ENCODE data around the gene XRCC2. TPM values are rescaled to one million over a fixed set of nuclear protein-coding genes. Genes with fewer than 3 reads are reported as not detected.
"Not testable (repeated sequence)": the region's sequence is repeated elsewhere in the genome, so short reads cannot be mapped to it uniquely, and the experiment has no call there.

Gene XRCC2
- total RNA-seq (2014; rRNA removed; shearing (Covaris generic)): 9.4 and 12.3 TPM in 2 replicates
- polyA plus RNA-seq (2014; cell fraction: nucleus; rRNA removed): 30.9 and 35.9 TPM in 2 replicates

DNA sequence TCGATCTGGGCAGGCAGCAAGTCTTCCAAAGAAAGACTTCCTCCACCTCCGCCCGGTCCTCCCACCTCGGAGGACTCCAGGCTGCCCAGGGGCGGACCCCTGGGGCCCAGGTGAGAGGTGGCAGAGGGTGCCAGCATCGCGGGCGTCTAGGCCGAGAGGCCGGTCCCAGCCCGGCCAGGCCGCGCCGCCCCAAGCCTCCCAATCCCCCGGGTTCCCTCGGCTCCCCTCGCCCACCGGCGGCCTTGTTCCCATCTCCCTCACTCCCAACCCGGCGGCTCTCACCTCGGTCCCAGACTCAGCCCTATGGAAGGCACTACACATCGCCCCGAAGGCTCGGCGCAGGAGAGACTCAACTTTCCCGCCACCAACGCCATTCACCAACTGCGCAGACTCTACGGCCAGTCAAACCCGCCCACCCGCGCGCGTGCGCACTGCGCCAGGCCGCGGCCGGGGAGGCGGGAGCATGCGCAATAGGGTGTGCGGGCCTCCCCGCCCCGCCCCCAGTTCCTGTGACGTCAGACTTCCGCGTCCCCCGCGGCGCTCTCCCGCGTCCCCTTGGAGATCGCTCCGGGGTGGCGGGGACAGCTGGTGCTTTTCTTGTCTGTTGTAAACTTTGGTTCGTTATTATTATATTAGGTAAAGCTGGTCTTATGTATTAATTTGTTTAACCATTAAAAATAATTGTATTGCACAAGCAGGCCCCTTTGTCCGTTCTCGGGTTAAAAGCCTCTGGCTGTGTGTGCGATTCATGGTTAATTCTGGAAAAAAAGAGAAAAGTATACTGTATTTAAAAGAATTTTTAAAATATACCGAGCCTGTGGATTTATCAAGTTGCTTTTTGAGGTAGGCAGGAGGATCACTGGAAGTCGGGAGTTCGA, at the start of gene XRCC2:
TSS of gene XRCC2 (minus strand) at position 383 of the 878 bp plus-strand sequence. CDS start at position 321, 62 bp downstream.
- DNase-seq (ENCODE audit: extremely low read depth, low read depth): peak; percentile 92

DNA sequence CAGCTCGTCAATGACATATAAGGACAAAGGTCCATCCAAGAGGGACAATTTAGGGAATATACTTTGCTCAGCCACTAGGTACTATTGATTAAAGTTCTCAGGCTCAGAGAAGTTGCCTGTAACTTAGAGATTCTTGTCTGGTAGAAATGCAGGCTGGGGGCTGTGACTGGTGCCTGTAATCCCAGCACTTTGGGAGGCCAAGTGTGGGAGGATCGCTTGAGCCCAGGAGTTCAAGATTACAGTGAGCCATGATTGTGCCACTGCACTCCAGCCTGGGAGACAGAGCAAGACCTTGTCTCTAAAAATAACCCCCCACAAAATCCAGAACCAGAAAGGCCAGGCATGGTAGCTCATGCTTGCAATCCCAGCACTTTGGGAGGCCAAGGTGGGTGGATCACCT, 47.4 kb upstream of the XRCC2 start:
- DNase-seq (ENCODE audit: extremely low read depth, low read depth): no peak

DNA sequence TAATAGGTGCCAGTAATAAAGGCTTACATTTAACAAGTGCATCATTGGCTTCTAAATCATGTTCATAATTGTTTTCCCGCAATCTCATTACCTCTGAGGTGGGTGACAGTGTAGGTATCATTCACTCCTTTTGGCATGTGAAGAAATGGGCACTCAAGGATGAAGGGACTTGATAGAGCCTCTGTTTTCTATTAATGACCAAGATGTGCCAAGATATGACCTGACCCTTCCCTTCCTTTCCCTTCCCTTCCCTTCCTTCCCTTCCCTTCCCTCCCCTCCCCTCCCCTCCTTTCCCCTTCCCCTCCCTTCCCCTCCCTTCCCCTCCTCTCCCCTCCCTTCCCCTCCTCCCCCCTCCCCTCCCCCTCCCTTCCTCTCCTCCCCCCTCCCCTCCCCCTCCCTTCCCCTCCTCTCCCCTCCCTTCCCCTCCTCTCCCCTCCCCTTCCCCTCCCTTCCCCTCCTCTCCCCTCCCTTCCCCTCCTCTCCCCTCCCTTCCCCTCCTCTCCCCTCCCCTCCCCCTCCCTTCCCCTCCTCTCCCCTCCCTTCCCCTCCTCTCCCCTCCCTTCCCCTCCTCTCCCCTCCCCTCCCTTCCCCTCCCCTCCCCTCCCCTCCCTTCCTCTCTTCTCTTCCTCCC, 36.6 kb upstream of the XRCC2 start:
- DNase-seq (ENCODE audit: extremely low read depth, low read depth): not testable (repeated sequence)

DNA sequence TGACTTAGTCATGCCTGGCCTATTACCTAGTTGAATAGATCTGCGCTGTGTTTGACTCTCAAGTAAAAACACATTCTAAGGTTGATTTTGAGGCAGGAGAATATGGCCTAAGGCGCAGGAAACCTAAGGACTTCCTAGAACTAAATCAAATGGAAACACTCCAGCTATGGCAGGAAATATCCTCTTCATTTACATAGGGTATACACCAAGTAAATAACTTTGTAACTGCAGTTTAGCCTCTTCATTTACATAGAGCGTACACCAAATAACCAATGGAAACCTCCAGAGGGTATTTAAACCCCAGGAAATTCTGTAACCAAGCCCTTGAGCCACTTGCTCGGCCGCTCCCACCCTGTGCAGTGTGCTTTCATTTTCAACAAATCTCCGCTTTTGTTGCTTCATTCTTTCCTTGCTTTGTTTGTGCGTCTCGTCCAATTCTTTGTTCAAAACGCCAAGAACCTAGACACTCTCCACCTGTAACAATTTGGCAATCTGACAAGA, 35.6 kb upstream of the XRCC2 start:
- DNase-seq (ENCODE audit: extremely low read depth, low read depth): no peak

DNA sequence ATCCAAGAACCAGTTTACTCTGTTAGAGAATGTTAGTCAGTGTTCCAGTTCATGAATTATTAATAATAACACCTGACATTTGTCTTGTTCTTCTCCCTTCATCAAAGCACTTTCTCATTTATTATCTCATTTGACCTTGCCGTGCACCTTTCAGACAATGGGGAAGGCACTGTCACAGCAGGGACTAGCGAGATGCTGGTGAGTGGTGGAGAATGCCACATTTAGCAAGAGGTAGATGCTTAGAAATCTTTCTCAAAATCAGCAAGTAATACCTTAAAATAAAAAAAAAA, 34.2 kb upstream of the XRCC2 start:
- DNase-seq (ENCODE audit: extremely low read depth, low read depth): no peak

DNA sequence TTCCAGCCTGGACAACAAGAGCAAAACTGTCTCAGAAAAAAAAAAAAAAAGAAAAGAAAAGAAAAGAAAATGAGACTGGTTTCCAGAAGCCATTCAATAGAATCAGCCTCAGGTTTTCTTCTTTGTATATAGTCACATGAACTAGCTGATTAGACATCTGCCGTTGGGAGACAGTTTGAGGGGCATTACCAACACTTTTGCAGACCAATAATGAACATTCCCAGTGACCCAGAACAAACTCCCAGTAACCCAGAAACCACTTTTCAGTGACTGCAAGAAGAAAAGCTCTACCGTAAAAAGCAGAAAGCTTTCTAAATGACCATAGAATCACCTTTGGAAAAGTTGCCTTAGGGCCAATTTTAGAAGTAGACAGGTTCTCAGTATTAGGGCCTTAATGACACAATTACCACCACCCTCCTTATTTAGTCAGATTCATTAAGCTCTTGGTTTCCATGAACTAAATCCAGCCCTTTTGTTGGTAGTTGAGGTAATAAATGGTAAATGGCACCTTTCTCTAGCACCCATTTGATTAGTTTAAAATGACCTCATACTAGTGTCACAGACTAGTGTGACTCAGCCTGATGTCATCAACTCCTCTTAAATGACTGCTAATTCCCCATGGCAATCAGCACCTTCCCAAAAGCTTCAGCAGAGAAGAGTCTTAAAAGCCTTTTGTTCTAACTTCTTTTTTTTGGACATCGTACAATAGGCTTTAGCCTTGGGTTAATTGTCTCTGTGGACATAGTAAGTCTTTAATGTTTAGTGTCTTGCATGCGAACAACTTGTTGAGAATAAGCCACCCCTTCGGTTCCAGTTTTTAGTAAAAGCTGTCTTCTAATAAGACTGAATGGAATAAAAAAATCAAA, 33.6 kb upstream of the XRCC2 start:
- DNase-seq (ENCODE audit: extremely low read depth, low read depth): no peak

DNA sequence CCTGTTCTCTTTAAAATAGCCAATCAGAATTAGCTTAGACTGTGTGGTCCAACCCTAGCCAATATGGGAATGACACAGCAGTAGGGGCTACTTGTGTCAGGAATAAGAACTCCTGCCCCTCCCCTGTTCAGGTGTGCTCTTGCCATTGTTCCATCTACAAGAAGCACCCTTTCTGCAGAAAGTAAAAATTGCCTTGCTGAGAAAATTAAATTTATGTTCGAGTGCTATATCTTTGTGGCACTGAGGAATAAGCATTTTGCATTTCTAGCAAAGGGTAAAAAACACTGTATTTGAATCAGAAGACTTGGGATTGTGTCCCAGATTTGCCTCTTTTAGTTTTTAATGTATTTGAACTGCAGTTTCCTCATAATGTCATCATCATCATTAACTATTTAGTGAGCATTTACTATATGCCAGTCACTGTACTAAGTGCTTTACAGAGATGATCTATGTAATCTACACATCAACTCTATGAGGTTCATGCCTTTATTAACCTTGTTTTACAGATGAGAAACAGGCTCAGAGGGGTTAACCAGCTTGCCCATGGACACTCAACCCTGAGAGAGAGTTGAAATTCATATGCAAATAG, 28.9 kb upstream of the XRCC2 start:
- DNase-seq (ENCODE audit: extremely low read depth, low read depth): no peak

DNA sequence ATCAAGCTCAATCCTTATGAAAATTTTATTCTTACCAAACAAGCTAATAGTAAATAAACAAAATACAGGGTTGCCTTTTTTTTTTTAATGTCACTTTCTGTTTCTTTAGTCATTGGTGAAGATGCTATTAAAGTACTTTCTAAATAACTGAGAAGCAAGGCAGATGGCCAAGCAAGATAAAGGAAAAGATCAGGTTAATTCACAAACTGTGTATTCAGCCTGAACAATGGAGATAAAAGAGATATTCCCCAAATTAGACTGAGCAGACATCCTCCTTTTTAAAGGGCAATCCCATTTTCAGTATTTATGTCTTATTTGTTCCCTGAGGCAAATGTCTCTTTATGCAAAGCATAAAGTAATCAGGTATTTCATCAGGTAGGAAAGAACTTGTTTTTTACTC, 23.1 kb upstream of the XRCC2 start:
- no peak for DNase-seq (ENCODE audit: extremely low read depth, low read depth)

DNA sequence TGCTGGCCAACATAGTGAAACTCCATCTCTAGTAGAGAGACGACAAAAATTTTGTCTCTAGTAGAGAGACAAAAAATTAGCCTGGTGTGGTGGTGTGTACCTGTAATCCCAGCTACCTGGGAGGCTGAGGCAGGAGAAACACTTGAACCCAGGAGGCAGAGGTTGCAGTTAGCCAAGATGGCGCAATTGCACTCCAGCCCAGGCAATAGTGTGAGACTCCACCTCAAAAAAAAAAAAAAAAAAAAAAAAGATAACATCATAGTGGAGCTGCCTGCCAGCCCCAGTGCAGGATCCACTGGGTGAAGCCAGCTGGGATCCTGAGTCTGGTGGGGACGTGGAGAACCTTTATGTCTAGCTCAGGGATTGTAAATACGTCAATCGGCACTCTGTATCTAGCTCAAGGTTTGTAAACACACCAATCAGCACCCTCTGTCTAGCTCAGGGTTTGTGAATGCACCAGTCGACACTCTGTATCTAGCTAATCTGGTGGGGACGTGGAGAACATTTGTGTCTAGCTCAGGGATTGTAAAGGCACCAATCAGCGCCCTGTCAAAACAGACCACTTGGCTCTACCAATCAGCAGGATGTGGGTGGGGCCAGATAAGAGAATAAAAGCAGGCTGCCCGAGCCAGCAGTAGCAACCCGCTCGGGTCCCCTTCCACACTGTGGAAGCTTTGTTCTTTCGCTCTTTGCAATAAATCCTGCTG, 21.5 kb upstream of the XRCC2 start:
- not testable (repeated sequence) for DNase-seq (ENCODE audit: extremely low read depth, low read depth)

DNA sequence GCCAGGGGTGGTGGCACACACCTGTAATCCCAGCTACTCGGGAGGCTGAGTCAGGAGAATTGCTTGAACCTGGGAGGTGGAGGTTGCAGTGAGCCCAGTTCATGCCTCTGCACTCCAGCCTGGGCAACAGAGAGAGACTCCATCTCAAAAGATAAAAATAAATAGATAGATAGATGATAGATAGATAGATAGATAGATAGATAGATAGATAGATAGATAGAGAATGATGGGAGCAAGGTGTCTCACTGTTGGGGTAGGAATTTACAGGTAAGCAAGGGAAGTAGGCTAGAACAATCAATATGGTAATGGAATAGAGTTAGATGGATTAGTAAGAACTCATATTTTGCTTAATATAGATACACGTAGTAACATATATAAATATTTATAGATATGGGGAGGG, 16.3 kb upstream of the XRCC2 start:
- not testable (repeated sequence) for DNase-seq (ENCODE audit: extremely low read depth, low read depth)

DNA sequence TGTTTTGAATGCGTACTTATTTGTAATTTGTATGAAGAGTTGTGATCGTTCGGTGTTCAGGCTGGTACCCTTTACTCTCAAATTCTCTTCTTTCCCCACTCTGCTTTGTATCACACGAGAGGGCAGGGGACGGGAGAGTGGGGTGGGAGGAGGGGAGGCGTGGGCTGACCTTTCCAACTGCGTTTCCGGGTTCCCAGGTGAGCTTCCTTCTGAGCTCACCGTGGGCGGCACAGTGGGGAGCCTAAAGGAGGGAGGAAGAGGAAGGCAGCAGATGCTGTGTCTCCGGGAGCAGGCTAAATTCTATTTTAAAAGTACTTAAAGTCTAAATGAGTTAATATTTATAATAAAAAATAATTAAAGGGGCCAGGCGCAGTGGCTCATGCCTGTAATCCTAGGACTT, 7.4 kb upstream of the XRCC2 start:
- no peak for DNase-seq (ENCODE audit: extremely low read depth, low read depth)

DNA sequence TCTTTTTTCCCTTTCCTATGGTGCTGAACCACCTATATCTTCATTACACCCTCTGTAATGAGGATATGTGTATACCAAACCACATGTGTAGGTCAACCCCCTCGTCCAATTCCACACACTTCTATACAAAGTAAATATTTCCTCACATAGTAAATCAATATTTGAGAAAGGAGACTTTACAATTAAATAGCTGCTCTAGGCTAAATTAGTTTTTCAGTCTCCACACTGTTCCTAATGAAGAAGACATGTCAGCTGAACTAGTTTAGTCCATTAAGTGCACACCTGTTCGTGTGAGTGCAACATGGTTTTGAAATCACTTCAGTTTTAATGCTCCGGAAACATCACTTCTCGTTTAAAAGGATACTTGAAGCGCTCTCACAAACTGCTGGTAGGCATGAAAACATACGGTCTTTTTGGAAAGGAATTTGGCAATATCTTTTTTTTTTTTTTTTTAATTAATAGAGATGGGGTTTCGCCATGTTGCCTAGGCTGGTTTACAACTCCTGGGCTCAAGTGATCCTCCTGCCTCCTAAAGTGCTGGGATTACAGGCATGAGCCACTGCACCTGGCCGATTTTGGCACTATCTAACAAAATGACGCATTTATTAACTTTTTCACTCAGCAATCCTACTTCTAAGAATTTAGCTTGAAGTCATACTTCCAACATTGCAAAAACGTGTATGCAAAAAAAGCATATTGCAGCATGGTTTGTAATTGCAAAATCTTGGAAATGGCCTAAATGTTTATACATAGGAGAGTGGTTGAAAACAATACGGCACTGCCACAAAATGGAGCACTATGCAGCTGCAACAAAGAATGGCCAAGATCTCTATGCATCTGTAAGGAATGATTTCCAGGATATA, 2.1 kb upstream of the XRCC2 start:
- DNase-seq (ENCODE audit: extremely low read depth, low read depth): no peak

DNA sequence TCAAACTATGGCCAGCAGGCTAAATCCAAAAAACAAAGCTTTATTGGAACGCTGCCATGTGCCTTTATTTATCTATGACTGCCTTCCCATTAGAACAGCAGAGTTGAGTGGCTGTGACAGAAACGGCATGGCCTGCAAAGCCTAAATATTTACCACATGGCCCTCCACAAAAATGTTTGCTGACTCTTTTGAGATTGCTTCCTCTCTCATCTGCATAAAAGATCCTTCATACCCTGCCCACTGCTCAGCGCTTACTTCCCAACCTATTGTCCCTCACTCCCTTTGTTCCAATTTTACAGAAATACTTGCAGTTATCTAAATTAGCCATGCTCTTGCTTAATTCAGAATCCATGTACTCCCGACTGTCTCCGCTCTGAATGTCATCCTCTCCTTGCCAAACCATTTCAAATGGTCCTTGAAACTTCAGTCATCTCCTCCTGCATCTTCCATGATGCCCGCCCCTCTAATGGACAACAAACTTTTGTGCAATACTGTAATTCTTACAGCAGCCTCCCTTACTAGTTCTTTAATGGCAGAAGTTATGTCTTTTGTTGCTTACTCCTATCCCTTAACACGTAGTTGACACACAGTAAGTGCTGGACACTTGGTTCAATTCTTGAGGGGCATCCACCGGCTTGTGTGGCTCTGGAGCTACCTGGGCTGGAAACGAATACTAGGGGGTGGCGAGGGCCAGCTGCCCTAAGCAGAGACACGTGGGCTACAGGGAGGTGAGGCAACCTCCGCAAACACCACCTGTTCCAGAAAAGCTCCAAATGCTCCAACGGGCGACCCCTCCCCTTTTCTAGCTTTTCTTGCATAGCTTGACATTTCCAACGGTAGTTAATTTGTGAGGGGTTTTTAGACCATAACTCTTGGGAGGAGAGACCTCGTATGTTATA, 832 bp downstream of the XRCC2 start:
- peak; percentile 7 for DNase-seq (ENCODE audit: extremely low read depth, low read depth)

DNA sequence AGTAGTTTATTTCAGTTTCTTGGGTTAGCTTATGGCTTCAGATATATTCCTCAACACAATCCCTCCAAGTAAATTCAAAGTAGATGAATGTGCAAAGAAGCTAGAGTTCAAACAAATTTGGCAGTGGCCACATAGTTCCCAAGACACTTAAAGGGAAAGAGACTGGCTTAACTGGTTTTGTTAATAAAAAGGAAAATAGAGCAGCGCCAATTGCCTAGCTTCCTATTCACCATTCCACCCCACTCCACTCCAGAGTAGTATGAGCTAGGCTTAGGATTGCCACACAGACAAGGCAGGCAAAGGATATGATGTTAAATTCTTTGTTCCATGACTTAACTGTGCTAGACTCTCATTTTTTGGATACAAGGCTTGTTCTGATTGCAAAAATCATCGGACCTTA, 2.0 kb downstream of the XRCC2 start:
- DNase-seq (ENCODE audit: extremely low read depth, low read depth): no peak

DNA sequence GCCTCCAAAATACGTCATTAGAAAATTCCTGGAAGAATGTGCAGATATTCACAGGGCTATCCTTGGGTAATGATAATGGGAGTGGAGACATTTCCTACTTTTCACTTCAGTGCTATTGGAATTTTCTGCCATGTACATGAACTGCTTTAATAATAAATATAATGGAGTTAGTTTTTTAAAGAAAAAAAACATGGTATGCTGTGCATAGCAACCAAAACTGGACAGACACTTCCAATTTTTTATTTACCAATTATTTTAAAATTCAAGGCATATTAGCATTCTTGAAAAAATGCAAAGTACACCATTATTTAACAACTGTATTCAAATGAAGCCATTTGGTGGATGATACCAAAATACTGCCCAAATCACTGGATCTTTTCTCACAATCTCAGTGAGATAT, 3.3 kb downstream of the XRCC2 start:
- DNase-seq (ENCODE audit: extremely low read depth, low read depth): no peak

DNA sequence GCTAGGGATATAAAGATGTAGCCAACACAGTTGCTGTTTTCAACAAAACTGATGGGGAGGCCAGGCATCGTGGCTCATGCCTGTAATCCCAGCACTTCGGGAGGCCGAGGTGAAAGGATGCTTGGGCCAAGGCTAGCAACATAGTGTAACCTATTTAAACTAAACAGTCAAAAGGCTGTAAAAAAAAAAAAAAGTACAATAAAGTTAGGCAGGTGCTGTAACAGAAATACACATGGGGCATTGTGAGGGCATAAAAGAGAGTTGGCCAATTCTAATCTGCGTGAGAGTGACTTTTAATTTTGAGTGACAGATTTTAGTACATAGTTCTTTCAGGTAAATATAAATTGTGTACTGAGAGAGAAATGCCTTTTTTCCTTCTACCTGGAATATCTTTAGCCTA, 6.2 kb downstream of the XRCC2 start:
- no peak for DNase-seq (ENCODE audit: extremely low read depth, low read depth)

DNA sequence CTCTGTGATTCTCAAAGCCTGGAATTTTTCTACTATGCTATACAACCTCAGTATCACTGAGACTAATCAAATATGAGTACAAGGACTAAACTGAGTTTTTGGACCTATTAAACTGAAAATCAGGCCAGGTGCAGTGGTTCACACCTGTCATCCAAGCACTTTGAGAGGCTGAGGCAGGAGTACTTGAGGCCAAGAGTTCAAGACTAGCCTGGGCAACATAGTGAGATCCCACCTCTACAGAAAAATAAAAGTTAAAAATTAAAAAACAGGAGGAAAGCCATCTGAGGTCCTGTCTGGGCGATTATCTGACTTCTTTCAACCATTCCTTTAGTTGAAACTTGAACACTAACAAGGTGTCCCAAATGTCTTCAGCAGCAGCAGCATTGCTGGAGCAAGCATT, 7.0 kb downstream of the XRCC2 start:
- no peak for DNase-seq (ENCODE audit: extremely low read depth, low read depth)

DNA sequence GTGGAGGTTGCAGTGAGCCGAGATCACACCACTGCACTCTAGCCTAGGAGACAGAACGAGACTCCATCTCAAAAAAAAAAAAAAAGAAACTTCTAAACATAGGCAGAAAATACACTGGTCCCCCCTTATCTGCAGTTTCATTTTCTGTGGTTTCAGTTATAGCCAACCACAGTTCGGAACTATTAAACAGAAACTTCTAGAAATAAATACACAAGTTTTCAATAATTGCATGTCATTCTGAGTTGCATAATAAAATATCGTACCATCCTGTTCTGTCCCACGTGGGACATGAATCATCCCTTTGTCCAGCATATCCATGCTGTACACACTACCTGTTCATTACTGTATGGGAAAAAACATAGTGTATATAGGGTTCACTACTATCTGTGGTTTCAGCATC, 8.0 kb downstream of the XRCC2 start:
- DNase-seq (ENCODE audit: extremely low read depth, low read depth): no peak
